Vagina (tissue), 2 donors: ENCODE measurements around the gene PSME1. TPM values are rescaled to one million over a fixed set of nuclear protein-coding genes. Genes with fewer than 3 reads are reported as not detected.

Experiments
- DNase-seq, 2 donors: peaks; one replicate each; pipeline ENCODE4 v3.0.0-alpha.2; 2017; ENCODE audit errors: extremely low spot score in 2 of 2
- H3K27ac ChIP-seq: fragments of 200-600 bp; sonication (generic); one replicate; pipeline ENCODE4 v1.5.1; 2019
- H3K27me3 ChIP-seq: fragments of 200-600 bp; sonication (generic); one replicate; pipeline ENCODE4 v1.5.1; 2019
- H3K36me3 ChIP-seq, 2 donors: fragments of 200-600 bp; sonication (generic); one replicate each; pipeline ENCODE4 v1.5.1; 2017 to 2019
- H3K4me1 ChIP-seq: fragments of 200-600 bp; sonication (generic); one replicate; pipeline ENCODE4 v1.5.1; 2019
- H3K4me3 ChIP-seq, 2 donors: fragments of 200-600 bp; sonication (generic); 1 replicate in 1 of 2; 2 replicates in 1 of 2; pipeline ENCODE4 v1.5.1; 2016 to 2019
- H3K9me3 ChIP-seq: fragments of 200-600 bp; sonication (generic); one replicate; pipeline ENCODE4 v1.5.1; 2019
- POLR2A ChIP-seq, 2 donors: fragments of 450-650 bp; IDR thresholded peaks; one replicate each; pipeline ENCODE4 v1.6.1; 2017; ENCODE audit warnings: antibody characterized with exemption in 2 of 2, mild to moderate bottlenecking in 2 of 2, moderate library complexity in 2 of 2
- POLR2AphosphoS5 ChIP-seq, 2 donors: sonication (generic); formaldehyde crosslinking; IDR thresholded peaks; one replicate each; pipeline ENCODE4 v1.9.0; 2017; ENCODE audit warnings: antibody characterized with exemption in 2 of 2, mild to moderate bottlenecking in 2 of 2, low read depth in 1 of 2; ENCODE audit not compliant: insufficient read depth in 1 of 2
- intact Hi-C: fragments of 100-400 bp; cut with DNase I; formaldehyde crosslinking; loops from one replicate; pipeline ENCODE4 v1.15.1; 2023
- total RNA-seq: library from RNA; depleted of rRNA; stranded (reverse); fragments of >200 nt; gene quantifications from one replicate; pipeline ENCODE4 v1.2.3, GENCODE V29; 2016
- TF ChIP-seq, protein P1 (sequence below), 3 experiments: fragments of 450-650 bp in 2 of 3; fragments of 200-600 bp in 1 of 3; sonication (generic) in 1 of 3; IDR thresholded peaks; one replicate each; pipeline ENCODE4 v1.5.1; 2017 to 2019; ENCODE audit warnings: antibody characterized with exemption in 3 of 3, mild to moderate bottlenecking in 2 of 3, moderate library complexity in 2 of 3

PSME1 gene
- total RNA-seq, 1 donor from 2014 or later: 118 TPM

GRCh38 chr14:24178399-24179178, 42.6 kb downstream of the PSME1 start:
- intact Hi-C loops: no loop called here
- peaks cover 0 to 13% of the 10 kb centered on the region in 2 donors for H3K36me3 ChIP-seq
- H3K27me3 ChIP-seq: no peaks in the 10 kb centered on the region
- H3K9me3 ChIP-seq: no peaks in the 10 kb centered on the region
- H3K4me1 ChIP-seq: peaks cover 14% of the 10 kb centered on the region
- TF ChIP-seq POLR2AphosphoS5 (IDR thresholded peaks at IDR 0.05; ENCODE audit: insufficient read depth in 1 of 2, low read depth in 1 of 2): no peak
- TF ChIP-seq, protein P1, sequence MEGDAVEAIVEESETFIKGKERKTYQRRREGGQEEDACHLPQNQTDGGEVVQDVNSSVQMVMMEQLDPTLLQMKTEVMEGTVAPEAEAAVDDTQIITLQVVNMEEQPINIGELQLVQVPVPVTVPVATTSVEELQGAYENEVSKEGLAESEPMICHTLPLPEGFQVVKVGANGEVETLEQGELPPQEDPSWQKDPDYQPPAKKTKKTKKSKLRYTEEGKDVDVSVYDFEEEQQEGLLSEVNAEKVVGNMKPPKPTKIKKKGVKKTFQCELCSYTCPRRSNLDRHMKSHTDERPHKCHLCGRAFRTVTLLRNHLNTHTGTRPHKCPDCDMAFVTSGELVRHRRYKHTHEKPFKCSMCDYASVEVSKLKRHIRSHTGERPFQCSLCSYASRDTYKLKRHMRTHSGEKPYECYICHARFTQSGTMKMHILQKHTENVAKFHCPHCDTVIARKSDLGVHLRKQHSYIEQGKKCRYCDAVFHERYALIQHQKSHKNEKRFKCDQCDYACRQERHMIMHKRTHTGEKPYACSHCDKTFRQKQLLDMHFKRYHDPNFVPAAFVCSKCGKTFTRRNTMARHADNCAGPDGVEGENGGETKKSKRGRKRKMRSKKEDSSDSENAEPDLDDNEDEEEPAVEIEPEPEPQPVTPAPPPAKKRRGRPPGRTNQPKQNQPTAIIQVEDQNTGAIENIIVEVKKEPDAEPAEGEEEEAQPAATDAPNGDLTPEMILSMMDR (IDR thresholded peaks at IDR 0.05): no peak
- TF ChIP-seq POLR2A (IDR thresholded peaks at IDR 0.05): no peak
- no peak for DNase-seq
- H3K4me3 ChIP-seq: no peak overlapping the region
- H3K27ac ChIP-seq: no peak overlapping the region

GRCh38 chr14:24179294-24179960, 43.4 kb downstream of the PSME1 start:
- peaks cover 0 to 22% of the 10 kb centered on the region in 2 donors for H3K36me3 ChIP-seq
- no peak for DNase-seq
- peak overlapping the region; percentile 86 for H3K27ac ChIP-seq
- H3K4me3 ChIP-seq: no peak overlapping the region
- intact Hi-C loops: no loop called here
- no peaks in the 10 kb centered on the region for H3K27me3 ChIP-seq
- TF ChIP-seq POLR2A (IDR thresholded peaks at IDR 0.05): no peak
- TF ChIP-seq POLR2AphosphoS5 (IDR thresholded peaks at IDR 0.05; ENCODE audit: insufficient read depth in 1 of 2, low read depth in 1 of 2): peak in 1 of 2 donors; percentile 27
- TF ChIP-seq, protein P1 (IDR thresholded peaks at IDR 0.05): no peak
- peaks cover 14% of the 10 kb centered on the region for H3K4me1 ChIP-seq
- no peaks in the 10 kb centered on the region for H3K9me3 ChIP-seq

DNA sequence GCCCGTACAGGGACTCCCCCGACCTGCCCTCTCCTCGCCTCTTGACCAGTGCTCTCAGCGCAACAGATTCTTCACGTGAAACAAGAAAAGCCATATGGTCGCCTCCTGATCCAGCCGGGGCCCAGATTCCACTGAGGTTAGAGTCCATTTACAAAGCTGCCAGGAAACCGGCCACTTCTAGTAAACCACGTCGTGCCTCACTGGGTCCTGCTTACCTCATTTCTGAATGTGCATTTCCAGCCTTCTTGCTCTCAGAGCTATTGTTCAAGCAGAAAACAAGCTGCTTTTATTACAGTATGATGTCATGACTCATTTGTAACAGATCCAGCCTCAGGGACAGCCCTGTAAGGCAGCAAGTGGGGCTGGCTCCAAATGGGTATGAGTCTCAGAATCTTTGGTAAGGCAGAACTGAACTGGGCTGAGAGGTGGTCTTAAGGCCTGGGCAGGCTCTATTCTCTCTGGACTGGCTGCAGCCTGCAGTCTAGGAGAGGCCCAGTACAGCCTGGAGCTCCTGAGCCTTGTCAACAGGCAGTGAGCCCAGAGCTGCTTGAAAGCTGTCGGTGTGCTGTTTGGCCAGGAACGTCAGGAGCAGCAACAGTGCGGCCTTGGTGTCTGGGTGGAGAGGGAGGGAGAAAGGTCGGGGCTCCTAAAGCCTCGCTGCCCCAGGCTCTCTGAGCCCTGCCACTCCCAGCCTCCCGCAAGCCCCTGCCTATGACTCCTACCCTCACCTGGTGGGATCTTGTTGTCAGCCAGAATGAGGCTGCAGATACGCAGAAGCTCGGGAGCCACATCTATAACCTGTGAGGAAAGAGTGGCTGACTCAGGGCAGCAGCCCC, 44.2 kb downstream of the PSME1 start:
- H3K27me3 ChIP-seq: no peaks in the 10 kb centered on the region
- peak overlapping the region; percentile 86 for H3K27ac ChIP-seq
- intact Hi-C loops: no loop called here
- no peak for DNase-seq
- peaks cover 14% of the 10 kb centered on the region for H3K4me1 ChIP-seq
- no peak overlapping the region for H3K4me3 ChIP-seq
- TF ChIP-seq, protein P1 (IDR thresholded peaks at IDR 0.05): no peak
- TF ChIP-seq POLR2AphosphoS5 (IDR thresholded peaks at IDR 0.05; ENCODE audit: insufficient read depth in 1 of 2, low read depth in 1 of 2): peak in 1 of 2 donors; percentile 52
- TF ChIP-seq POLR2A (IDR thresholded peaks at IDR 0.05): no peak
- no peaks in the 10 kb centered on the region for H3K9me3 ChIP-seq
- H3K36me3 ChIP-seq: peaks cover 0 to 29% of the 10 kb centered on the region in 2 donors

DNA sequence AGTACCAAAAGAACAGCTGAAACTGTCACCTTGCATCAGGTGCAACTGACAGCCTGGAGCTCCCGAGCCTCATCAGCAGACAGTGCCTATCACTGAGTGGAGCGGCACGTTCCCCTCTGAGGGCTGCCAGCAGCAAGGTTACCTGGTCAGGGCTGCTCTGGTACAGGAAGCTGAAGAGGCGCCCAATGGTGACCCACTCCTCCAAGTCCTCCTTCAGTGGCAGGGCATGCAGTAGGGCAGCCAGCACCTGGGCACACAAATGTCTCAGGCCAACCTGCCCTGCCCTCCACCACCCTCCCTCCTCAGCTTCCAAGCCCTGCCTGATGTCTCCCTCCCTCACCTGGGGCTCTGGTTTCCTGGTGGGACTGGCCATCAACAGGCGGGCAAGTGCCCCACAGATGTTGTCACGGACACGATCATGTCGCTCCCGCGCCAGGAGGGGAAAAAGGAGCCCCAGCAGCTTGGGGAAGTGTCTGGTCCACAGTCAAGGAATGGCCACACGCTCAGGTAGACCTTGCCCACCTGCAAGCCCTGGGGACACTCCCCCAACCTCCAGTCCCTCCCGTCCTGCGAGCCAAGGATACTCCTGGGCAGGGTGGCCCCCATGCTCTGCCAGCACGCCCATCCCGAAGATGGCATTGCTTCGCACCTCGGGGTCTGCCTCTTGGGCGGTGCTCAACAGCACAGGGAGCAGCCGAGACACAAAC, 45.5 kb downstream of the PSME1 start:
- H3K36me3 ChIP-seq: peaks cover 0 to 40% of the 10 kb centered on the region in 2 donors
- H3K4me3 ChIP-seq: no peak overlapping the region
- DNase-seq: no peak
- no peaks in the 10 kb centered on the region for H3K9me3 ChIP-seq
- no peak overlapping the region for H3K27ac ChIP-seq
- intact Hi-C loops: no loop called here
- TF ChIP-seq, protein P1 (IDR thresholded peaks at IDR 0.05): no peak
- TF ChIP-seq POLR2AphosphoS5 (IDR thresholded peaks at IDR 0.05; ENCODE audit: insufficient read depth in 1 of 2, low read depth in 1 of 2): no peak
- TF ChIP-seq POLR2A (IDR thresholded peaks at IDR 0.05): no peak
- no peaks in the 10 kb centered on the region for H3K27me3 ChIP-seq
- H3K4me1 ChIP-seq: peaks cover 14% of the 10 kb centered on the region
